Neural cell (in vitro differentiated cells): Measurements from ENCODE around the gene ETDC.

Source experiments
- EP300 ChIP-seq: fragments of 450-650 bp; conservative IDR thresholded peaks from 2 replicates; pipeline ENCODE4 v1.6.1; 2014; ENCODE audit warnings: antibody characterized with exemption, mild to moderate bottlenecking, moderate library complexity; ENCODE audit not compliant: poor library complexity, severe bottlenecking
- EZH2 ChIP-seq: fragments of 200-600, 300-800 bp; shearing (Covaris generic), sonication (generic); IDR thresholded peaks from 2 replicates; pipeline ENCODE4 v1.6.1; 2014; ENCODE audit warnings: antibody characterized with exemption, low read length, borderline replicate concordance, mild to moderate bottlenecking; ENCODE audit not compliant: insufficient read depth, poor library complexity, severe bottlenecking
- SMC3 ChIP-seq: fragments of 450-650 bp; conservative IDR thresholded peaks from 2 replicates; pipeline ENCODE4 v1.6.1; 2014; ENCODE audit warnings: antibody characterized with exemption, mild to moderate bottlenecking, moderate library complexity; ENCODE audit not compliant: poor library complexity
- TF ChIP-seq, protein P1 (sequence below): fragments of 450-650 bp; IDR thresholded peaks from 2 replicates; pipeline ENCODE4 v1.5.1; 2014; ENCODE audit warnings: antibody characterized with exemption, mild to moderate bottlenecking, moderate library complexity; ENCODE audit not compliant: poor library complexity, severe bottlenecking

DNA sequence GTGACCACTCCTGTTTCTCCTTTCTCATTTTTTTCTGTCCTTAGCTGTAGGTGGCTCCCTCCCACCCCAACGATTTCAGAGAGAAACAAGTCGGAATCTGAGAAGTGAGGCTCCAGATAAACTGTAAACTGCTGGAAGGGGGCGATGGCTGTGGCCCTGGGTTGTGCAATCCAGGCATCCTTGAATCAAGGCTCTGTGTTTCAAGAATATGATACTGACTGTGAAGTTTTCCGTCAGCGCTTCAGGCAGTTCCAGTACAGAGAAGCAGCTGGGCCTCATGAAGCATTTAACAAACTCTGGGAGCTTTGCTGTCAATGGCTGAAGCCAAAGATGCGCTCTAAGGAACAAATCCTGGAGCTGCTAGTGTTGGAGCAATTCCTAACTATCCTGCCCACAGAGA, 37.7 kb downstream of the ETDC start:
- TF ChIP-seq, protein P1, sequence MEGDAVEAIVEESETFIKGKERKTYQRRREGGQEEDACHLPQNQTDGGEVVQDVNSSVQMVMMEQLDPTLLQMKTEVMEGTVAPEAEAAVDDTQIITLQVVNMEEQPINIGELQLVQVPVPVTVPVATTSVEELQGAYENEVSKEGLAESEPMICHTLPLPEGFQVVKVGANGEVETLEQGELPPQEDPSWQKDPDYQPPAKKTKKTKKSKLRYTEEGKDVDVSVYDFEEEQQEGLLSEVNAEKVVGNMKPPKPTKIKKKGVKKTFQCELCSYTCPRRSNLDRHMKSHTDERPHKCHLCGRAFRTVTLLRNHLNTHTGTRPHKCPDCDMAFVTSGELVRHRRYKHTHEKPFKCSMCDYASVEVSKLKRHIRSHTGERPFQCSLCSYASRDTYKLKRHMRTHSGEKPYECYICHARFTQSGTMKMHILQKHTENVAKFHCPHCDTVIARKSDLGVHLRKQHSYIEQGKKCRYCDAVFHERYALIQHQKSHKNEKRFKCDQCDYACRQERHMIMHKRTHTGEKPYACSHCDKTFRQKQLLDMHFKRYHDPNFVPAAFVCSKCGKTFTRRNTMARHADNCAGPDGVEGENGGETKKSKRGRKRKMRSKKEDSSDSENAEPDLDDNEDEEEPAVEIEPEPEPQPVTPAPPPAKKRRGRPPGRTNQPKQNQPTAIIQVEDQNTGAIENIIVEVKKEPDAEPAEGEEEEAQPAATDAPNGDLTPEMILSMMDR = no peak
- TF ChIP-seq EP300 (no peak), EZH2 (no peak), SMC3 (no peak)
